GM23248 (cell line): Measurements from ENCODE around the gene PLEKHG2. TPM values are rescaled to one million over a fixed set of nuclear protein-coding genes. Genes with fewer than 3 reads are reported as not detected.

ENCODE experiments used
- DNase-seq: peaks from one replicate; pipeline ENCODE4 v3.0.0-alpha.2; 2015
- H2AFZ ChIP-seq: fragments of 200-600 bp; sonication (generic); 2 replicates; pipeline ENCODE4 v1.6.1; 2016; ENCODE audit warnings: antibody characterized with exemption
- H3F3A ChIP-seq: fragments of 200-600 bp; sonication (generic); 2 replicates; pipeline ENCODE4 v1.6.1; 2016; ENCODE audit warnings: mild to moderate bottlenecking, antibody characterized with exemption, mixed run types; ENCODE audit not compliant: insufficient read depth
- H3K27ac ChIP-seq: fragments of 200-600 bp; sonication (generic); 2 replicates; pipeline ENCODE4 v1.5.1; 2016; ENCODE audit warnings: mild to moderate bottlenecking
- H3K27me3 ChIP-seq: fragments of 200-600 bp; sonication (generic); replicated peaks from 2 replicates; pipeline ENCODE4 v1.6.1; 2016; ENCODE audit warnings: mild to moderate bottlenecking; ENCODE audit not compliant: insufficient read depth
- H3K36me3 ChIP-seq: fragments of 200-600 bp; sonication (generic); 2 replicates; pipeline ENCODE4 v1.6.1; 2016; ENCODE audit warnings: low read depth, mild to moderate bottlenecking
- H3K4me1 ChIP-seq: fragments of 200-600 bp; sonication (generic); 2 replicates; pipeline ENCODE4 v1.6.1; 2016; ENCODE audit warnings: mild to moderate bottlenecking; ENCODE audit not compliant: insufficient read depth
- H3K4me2 ChIP-seq: fragments of 200-600 bp; sonication (generic); one replicate; pipeline ENCODE4 v1.6.1; 2016; ENCODE audit warnings: mild to moderate bottlenecking; ENCODE audit not compliant: unreplicated experiment
- H3K4me3 ChIP-seq: fragments of 200-600 bp; sonication (generic); 2 replicates; pipeline ENCODE4 v1.5.1; 2016; ENCODE audit warnings: mild to moderate bottlenecking
- H3K79me2 ChIP-seq: fragments of 200-600 bp; sonication (generic); 2 replicates; pipeline ENCODE4 v1.6.1; 2016; ENCODE audit warnings: mild to moderate bottlenecking; ENCODE audit not compliant: insufficient read depth
- H3K9ac ChIP-seq: fragments of 200-600 bp; sonication (generic); 2 replicates; pipeline ENCODE4 v1.6.1; 2016; ENCODE audit warnings: mild to moderate bottlenecking
- H3K9me2 ChIP-seq: fragments of 200-600 bp; sonication (generic); 2 replicates; pipeline ENCODE4 v1.6.1; 2016; ENCODE audit warnings: mixed run types, mild to moderate bottlenecking, moderate library complexity; ENCODE audit not compliant: insufficient read depth
- H3K9me3 ChIP-seq: fragments of 200-600 bp; sonication (generic); one replicate; pipeline ENCODE4 v1.6.1; 2017; ENCODE audit warnings: low read depth
- H4K20me1 ChIP-seq: fragments of 200-600 bp; sonication (generic); 2 replicates; pipeline ENCODE4 v1.6.0; 2016; ENCODE audit not compliant: insufficient read depth
- EZH2 ChIP-seq: fragments of 200-600 bp; sonication (generic); IDR thresholded peaks from 2 replicates; pipeline ENCODE4 v1.6.1; 2018; ENCODE audit warnings: antibody characterized with exemption, mild to moderate bottlenecking; ENCODE audit not compliant: insufficient read depth, poor library complexity, severe bottlenecking
- EZH2phosphoT487 ChIP-seq: fragments of 200-600 bp; sonication (generic); IDR thresholded peaks from 2 replicates; pipeline ENCODE4 v1.6.1; 2018; ENCODE audit warnings: antibody characterized with exemption, moderate library complexity, mild to moderate bottlenecking, low read depth; ENCODE audit not compliant: insufficient read depth
- WGBS, 2 experiments: methylation state at CpG; one replicate each; pipeline ENCODE4 v1.1.6; 2015 to 2017; ENCODE audit warnings: low lambda C conversion rate in 2 of 2, low coverage in 1 of 2; ENCODE audit errors: missing lambda C conversion rate in 2 of 2; 5-methylcytosine and 5-hydroxymethylcytosine counted together
- in situ Hi-C: fragments of 300-500 bp; cut with MboI; formaldehyde crosslinking; loops from 2 replicates; pipeline ENCODE4 v1.15.0; 2020
- microRNA-seq: library from miRNA; unstranded; fragments of <30 nt; microRNA quantifications from one replicate; pipeline ENCODE4, GENCODE V29; 2016; ENCODE audit warnings: borderline number of aligned reads
- polyA plus RNA-seq: library from polyadenylated mRNA; unstranded; fragments of >200 nt; fragmentation: Nextera tagmentation; extraction: Ambion mirVana; gene quantifications from 2 replicates; pipeline ENCODE4 v1.2.1, GENCODE V29; 2016
- small RNA-seq: library from RNA; depleted of rRNA; stranded (forward); fragments of <200 nt; gene quantifications from one replicate; pipeline ENCODE3, GENCODE V24; 2014; ENCODE audit warnings: low read depth, low replicate concordance
- total RNA-seq: library from RNA; depleted of rRNA; stranded (reverse); fragments of >200 nt; shearing (Covaris generic); gene quantifications from 2 replicates; pipeline ENCODE4 v1.2.3, GENCODE V29; 2014; rRNA removed

The PLEKHG2 gene
- total and polyA plus RNA-seq, 2 experiments from 2014 or later, result 12.0 to 12.2 TPM

DNA sequence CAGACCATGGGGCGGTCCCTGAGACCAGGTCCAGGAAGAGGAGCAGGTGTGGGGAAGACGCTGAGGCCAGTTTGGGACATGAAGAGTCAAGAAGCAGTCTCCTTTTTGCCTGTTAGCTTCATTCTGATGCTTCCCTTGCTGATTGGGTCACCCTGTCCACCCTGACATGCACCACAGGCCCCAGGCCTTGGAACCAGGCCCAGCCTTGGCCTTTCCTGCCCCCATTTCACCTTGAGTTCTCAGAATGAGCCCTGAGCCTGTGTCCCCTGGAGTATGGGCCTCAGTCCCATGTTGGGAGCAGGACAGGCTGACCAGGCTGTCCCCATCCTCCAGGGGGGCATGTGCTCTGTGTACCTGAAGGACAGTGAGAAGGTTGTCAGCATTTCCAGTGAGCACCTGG lies 63.3 kb downstream of the PLEKHG2 start:
- Histone ChIP-seq H3K9me2 (no peaks in the 10 kb centered on the region), H4K20me1 (no peaks in the 10 kb centered on the region), H3F3A (peaks cover 15% of the 10 kb centered on the region), H3K4me1 (peaks cover 4% of the 10 kb centered on the region; the same call in 1 of the 2 replicates), H3K79me2 (peaks cover 1% of the 10 kb centered on the region), H3K27ac (no peak overlapping the region), H3K9me3 (no peaks in the 10 kb centered on the region), H3K27me3 (no peaks in the 10 kb centered on the region), H2AFZ (no peak overlapping the region), H3K9ac (no peak overlapping the region), H3K4me3 (no peak overlapping the region), H3K36me3 (peaks cover 20% of the 10 kb centered on the region), H3K4me2 (no peak overlapping the region)
- WGBS, 2 experiments, result 91 to 93% methylated on average over 2 of the region's 2 CpGs
- in situ Hi-C loops, result no loop called here
- no peak for DNase-seq
- TF ChIP-seq EZH2 (no peak), EZH2phosphoT487 (no peak)

Small RNAs within 50 kb of the gene (microRNA-seq; reads per million reads assigned to microRNA genes)
- not detected for gene MIR4530

Small RNAs within 50 kb of the gene (small RNA-seq; reads per million reads assigned to genes)
- gene MIR4530, result not detected
- gene RN7SL566P, result not detected

Other genes starting within 250 kb of the PLEKHG2 start
- not detected in 2 replicates for gene NCCRP1, start 215.7 kb upstream of the PLEKHG2 start, total RNA-seq
- not detected in 2 replicates for gene NCCRP1, start 215.7 kb upstream of the PLEKHG2 start, polyA plus RNA-seq
- not detected in 2 replicates for gene SYCN, start 208.4 kb upstream of the PLEKHG2 start, total RNA-seq
- not detected in 2 replicates for gene SYCN, start 208.4 kb upstream of the PLEKHG2 start, polyA plus RNA-seq
- gene IFNL3, start 167.7 kb upstream of the PLEKHG2 start, total RNA-seq, result not detected in 2 replicates
- not detected in 2 replicates for gene IFNL3, start 167.7 kb upstream of the PLEKHG2 start, polyA plus RNA-seq
- gene IFNL4, start 163.8 kb upstream of the PLEKHG2 start, total RNA-seq, result not detected in 2 replicates
- gene IFNL4, start 163.8 kb upstream of the PLEKHG2 start, polyA plus RNA-seq, result not detected in 2 replicates
- not detected in 2 replicates for gene IFNL2, start 144.3 kb upstream of the PLEKHG2 start, total RNA-seq
- not detected in 2 replicates for gene IFNL2, start 144.3 kb upstream of the PLEKHG2 start, polyA plus RNA-seq
- not detected in 2 replicates for gene IFNL1, start 116.3 kb upstream of the PLEKHG2 start, total RNA-seq
- gene IFNL1, start 116.3 kb upstream of the PLEKHG2 start, polyA plus RNA-seq, result not detected in 2 replicates
- gene LRFN1, start 91.8 kb upstream of the PLEKHG2 start, total RNA-seq, result not detected in 2 replicates
- gene LRFN1, start 91.8 kb upstream of the PLEKHG2 start, polyA plus RNA-seq, result 0.10 TPM in 1 of 2 replicates, not detected in the other
- not detected in 2 replicates for gene GMFG, start 76.6 kb upstream of the PLEKHG2 start, total RNA-seq
- 1.1 and 2.2 TPM in 2 replicates for gene GMFG, start 76.6 kb upstream of the PLEKHG2 start, polyA plus RNA-seq
- 71.9 and 87.1 TPM in 2 replicates for gene SAMD4B, start 70.2 kb upstream of the PLEKHG2 start, total RNA-seq
- gene SAMD4B, start 70.2 kb upstream of the PLEKHG2 start, polyA plus RNA-seq, result 64.8 and 66.7 TPM in 2 replicates
- gene PAF1, start 21.6 kb upstream of the PLEKHG2 start, total RNA-seq, result 45.3 and 51.2 TPM in 2 replicates
- 44.2 and 44.5 TPM in 2 replicates for gene PAF1, start 21.6 kb upstream of the PLEKHG2 start, polyA plus RNA-seq
- gene MED29, start 21.3 kb upstream of the PLEKHG2 start, total RNA-seq, result 27.7 and 29.6 TPM in 2 replicates
- gene MED29, start 21.3 kb upstream of the PLEKHG2 start, polyA plus RNA-seq, result 34.9 and 39.2 TPM in 2 replicates
- 7.0 and 13.9 TPM in 2 replicates for gene ZFP36, start 5.8 kb upstream of the PLEKHG2 start, total RNA-seq
- gene ZFP36, start 5.8 kb upstream of the PLEKHG2 start, polyA plus RNA-seq, result 86.2 and 86.6 TPM in 2 replicates
- gene RPS16, start 23.3 kb downstream of the PLEKHG2 start, total RNA-seq, result 91.2 and 136 TPM in 2 replicates
- gene RPS16, start 23.3 kb downstream of the PLEKHG2 start, polyA plus RNA-seq, result 542 and 556 TPM in 2 replicates
- 76.5 and 87.4 TPM in 2 replicates for gene SUPT5H, start 32.9 kb downstream of the PLEKHG2 start, total RNA-seq
- gene SUPT5H, start 32.9 kb downstream of the PLEKHG2 start, polyA plus RNA-seq, result 121 and 125 TPM in 2 replicates
- gene TIMM50, start 68.2 kb downstream of the PLEKHG2 start, total RNA-seq, result 66.7 and 70.8 TPM in 2 replicates
- gene TIMM50, start 68.2 kb downstream of the PLEKHG2 start, polyA plus RNA-seq, result 82.0 and 89.4 TPM in 2 replicates
- gene DLL3, start 86.3 kb downstream of the PLEKHG2 start, total RNA-seq, result 2.1 TPM in 1 of 2 replicates, not detected in the other
- 0.74 and 1.2 TPM in 2 replicates for gene DLL3, start 86.3 kb downstream of the PLEKHG2 start, polyA plus RNA-seq
- gene SELENOV, start 102.5 kb downstream of the PLEKHG2 start, total RNA-seq, result not detected in 2 replicates
- gene SELENOV, start 102.5 kb downstream of the PLEKHG2 start, polyA plus RNA-seq, result not detected in 2 replicates
- gene EID2B, start 120.2 kb downstream of the PLEKHG2 start, total RNA-seq, result 3.4 and 3.9 TPM in 2 replicates
- gene EID2B, start 120.2 kb downstream of the PLEKHG2 start, polyA plus RNA-seq, result 2.5 and 3.2 TPM in 2 replicates
- gene EID2, start 127.5 kb downstream of the PLEKHG2 start, total RNA-seq, result 12.3 and 14.3 TPM in 2 replicates
- gene EID2, start 127.5 kb downstream of the PLEKHG2 start, polyA plus RNA-seq, result 14.9 and 16.3 TPM in 2 replicates
- not detected in 2 replicates for gene LGALS13, start 189.9 kb downstream of the PLEKHG2 start, total RNA-seq
- not detected in 2 replicates for gene LGALS13, start 189.9 kb downstream of the PLEKHG2 start, polyA plus RNA-seq
- gene LGALS16, start 243.2 kb downstream of the PLEKHG2 start, total RNA-seq, result not detected in 2 replicates
- gene LGALS16, start 243.2 kb downstream of the PLEKHG2 start, polyA plus RNA-seq, result not detected in 2 replicates